Measurements from ENCODE around the gene FAM181B.

The FAM181B gene

GRCh38 chr11:82720267-82721065 lies 13.2 kb downstream of the FAM181B start:
- H3K4me3 ChIP-seq (replicated peaks; ENCODE audit: low read depth, low read length) = no peak overlapping the region
- TF ChIP-seq CTCF (IDR thresholded peaks at IDR 0.05; ENCODE audit: insufficient read depth, low read length, poor library complexity, severe bottlenecking) = no peak
- no peaks in the 10 kb centered on the region for H3K36me3 ChIP-seq (ENCODE audit: control insufficient read depth, insufficient read depth, low read length)
- H3K27me3 ChIP-seq (replicated peaks; ENCODE audit: control insufficient read depth, insufficient read depth, low read length) = no peaks in the 10 kb centered on the region; the same call in 1 of the 2 replicates
- DNase-seq (ENCODE audit: extremely low read depth, insufficient read length) = no peak

GRCh38 chr11:82719361-82720105 lies 14.1 kb downstream of the FAM181B start:
- DNase-seq (ENCODE audit: extremely low read depth, insufficient read length) = no peak
- H3K36me3 ChIP-seq (ENCODE audit: control insufficient read depth, insufficient read depth, low read length) = no peaks in the 10 kb centered on the region
- TF ChIP-seq CTCF (IDR thresholded peaks at IDR 0.05; ENCODE audit: insufficient read depth, low read length, poor library complexity, severe bottlenecking) = no peak

DNA sequence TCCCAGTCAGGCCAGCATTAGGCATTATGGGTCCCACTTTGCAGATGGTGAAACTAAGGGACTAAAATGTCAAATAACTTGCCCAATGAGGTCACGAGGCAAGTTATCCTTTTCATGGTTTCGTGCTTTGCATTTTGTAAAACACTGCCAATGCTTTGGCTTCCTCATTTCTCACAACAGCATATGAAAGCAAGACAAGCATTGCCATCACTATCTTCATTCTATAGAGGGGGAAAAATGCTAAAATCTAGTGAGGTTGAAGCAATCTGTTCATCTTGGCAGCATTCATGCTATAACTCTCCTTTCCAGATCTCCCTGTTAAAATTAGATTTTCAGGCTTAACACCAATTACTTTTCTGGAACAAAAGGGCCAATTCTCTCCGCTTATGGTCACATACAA lies 14.8 kb downstream of the FAM181B start:
- Histone ChIP-seq H3K4me3 (replicated peaks; ENCODE audit: low read depth, low read length) (no peak overlapping the region), H3K27me3 (replicated peaks; ENCODE audit: control insufficient read depth, insufficient read depth, low read length) (no peaks in the 10 kb centered on the region; the same call in 1 of the 2 replicates), H3K36me3 (ENCODE audit: control insufficient read depth, insufficient read depth, low read length) (no peaks in the 10 kb centered on the region)
- DNase-seq (ENCODE audit: extremely low read depth, insufficient read length) = no peak
- TF ChIP-seq CTCF (IDR thresholded peaks at IDR 0.05; ENCODE audit: insufficient read depth, low read length, poor library complexity, severe bottlenecking) = no peak

More at GRCh38 chr11:82719361-82720105, 14.1 kb downstream of the FAM181B start:
- Histone ChIP-seq H3K27me3 (replicated peaks; ENCODE audit: control insufficient read depth, insufficient read depth, low read length) (no peaks in the 10 kb centered on the region; the same call in 1 of the 2 replicates), H3K4me3 (replicated peaks; ENCODE audit: low read depth, low read length) (no peak overlapping the region)

GRCh38 chr11:82718307-82718706 lies 15.4 kb downstream of the FAM181B start:
- DNase-seq (ENCODE audit: extremely low read depth, insufficient read length) = no peak
- peak; percentile 81 for TF ChIP-seq CTCF (IDR thresholded peaks at IDR 0.05; ENCODE audit: insufficient read depth, low read length, poor library complexity, severe bottlenecking)

DNA sequence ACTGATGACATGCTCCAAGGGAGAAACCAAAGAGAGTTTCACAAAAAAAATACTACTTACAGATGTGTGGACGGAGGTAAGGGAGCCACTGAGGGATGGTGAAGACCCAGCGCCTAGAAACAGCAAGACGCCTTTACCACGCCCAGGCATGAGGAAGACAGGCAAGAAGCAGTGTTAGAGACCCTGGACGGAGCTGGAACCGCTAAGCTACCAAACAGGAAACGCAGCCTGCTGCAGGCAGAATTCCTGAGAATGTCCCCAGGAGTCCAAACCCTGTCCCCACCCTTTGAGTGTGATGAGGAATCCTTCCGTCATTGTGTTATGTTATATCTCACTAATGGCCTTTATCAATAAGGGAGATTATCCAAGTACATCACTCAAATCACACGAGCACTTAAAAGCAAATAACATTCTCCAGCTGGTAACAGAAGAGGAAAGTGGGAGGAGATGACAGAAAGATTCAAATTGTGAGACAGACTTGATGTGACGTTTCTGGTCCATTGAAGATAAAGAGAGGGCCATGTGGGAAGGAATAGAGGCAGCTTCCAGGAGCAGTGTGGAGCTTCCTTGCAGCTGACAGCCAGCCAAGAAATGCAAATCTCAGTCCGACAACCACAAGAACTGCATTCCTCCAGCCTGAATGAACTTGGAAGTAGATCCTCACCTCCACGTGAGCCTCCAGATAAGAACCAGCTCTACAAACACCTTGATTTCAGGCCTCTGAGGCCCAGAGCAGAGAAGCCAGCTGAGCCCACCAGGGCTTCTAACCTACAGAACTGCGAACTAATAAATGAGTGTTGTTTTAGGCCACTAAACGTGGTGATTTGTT lies 19.1 kb downstream of the FAM181B start:
- no peak for DNase-seq (ENCODE audit: extremely low read depth, insufficient read length)

More at GRCh38 chr11:82718307-82718706, 15.4 kb downstream of the FAM181B start:
- Histone ChIP-seq H3K36me3 (ENCODE audit: control insufficient read depth, insufficient read depth, low read length) (no peaks in the 10 kb centered on the region), H3K4me3 (replicated peaks; ENCODE audit: low read depth, low read length) (no peak overlapping the region), H3K27me3 (replicated peaks; ENCODE audit: control insufficient read depth, insufficient read depth, low read length) (no peaks in the 10 kb centered on the region; the same call in 1 of the 2 replicates)

More for the DNA sequence above, 19.1 kb downstream of the FAM181B start:
- peaks cover 1% of the 10 kb centered on the region for H3K27me3 ChIP-seq (replicated peaks; ENCODE audit: control insufficient read depth, insufficient read depth, low read length)
- no peaks in the 10 kb centered on the region for H3K36me3 ChIP-seq (ENCODE audit: control insufficient read depth, insufficient read depth, low read length)
- TF ChIP-seq CTCF (IDR thresholded peaks at IDR 0.05; ENCODE audit: insufficient read depth, low read length, poor library complexity, severe bottlenecking) = no peak
- H3K4me3 ChIP-seq (replicated peaks; ENCODE audit: low read depth, low read length) = no peak overlapping the region

All from GM06990 (cell line).